Neutrophil (primary cell): ENCODE results near the gene POU1F1.

Experiments
- H3K27ac ChIP-seq: fragments of 200-600 bp; sonication (generic); 2 replicates; pipeline ENCODE4 v1.5.1; 2016; ENCODE audit warnings: mild to moderate bottlenecking, moderate library complexity
- H3K27me3 ChIP-seq: fragments of 200-600 bp; sonication (generic); 2 replicates; pipeline ENCODE4 v1.6.0; 2016; ENCODE audit warnings: mild to moderate bottlenecking
- H3K36me3 ChIP-seq: fragments of 200-600 bp; sonication (generic); 2 replicates; pipeline ENCODE4 v1.5.1; 2017
- H3K4me1 ChIP-seq, 2 experiments: fragments of 200-600 bp in 1 of 2; sonication (generic) in 1 of 2; 1 replicate in 1 of 2; 2 replicates in 1 of 2; pipeline versions ENCODE4 v1.5.1 to v1.6.1; 2013 to 2016; ENCODE audit warnings: low read depth in 1 of 2, low read length in 1 of 2, mild to moderate bottlenecking in 1 of 2, moderate library complexity in 1 of 2; ENCODE audit not compliant: control insufficient read depth in 1 of 2, insufficient read depth in 1 of 2
- H3K4me3 ChIP-seq, 2 experiments: fragments of 200-600 bp in 1 of 2; sonication (generic) in 1 of 2; 1 replicate in 1 of 2; 2 replicates in 1 of 2; pipeline ENCODE4 v1.5.1; 2013 to 2016; ENCODE audit warnings: low read depth in 1 of 2, low read length in 1 of 2, mild to moderate bottlenecking in 1 of 2, moderate library complexity in 1 of 2
- H3K9me3 ChIP-seq: fragments of 200-600 bp; sonication (generic); 2 replicates; pipeline ENCODE4 v1.5.1; 2016
- CTCF ChIP-seq: fragments of 200-600 bp; sonication (generic); IDR thresholded peaks from 2 replicates; pipeline ENCODE4 v1.5.1; 2016; ENCODE audit warnings: antibody characterized with exemption

Gene POU1F1

GRCh38 chr3:87276484-87276883 lies at the start of gene POU1F1:
Gene POU1F1 (minus strand): TSS chr3:87276584. CDS start chr3:87276462, 122 bp downstream.
- H3K36me3 ChIP-seq: no peaks in the 10 kb centered on the region
- peaks cover 3 to 12% of the 10 kb centered on the region in 2 experiments for H3K4me1 ChIP-seq
- no peaks in the 10 kb centered on the region for H3K9me3 ChIP-seq
- no peak within 1 kb of the TSS for H3K4me3 ChIP-seq
- H3K27me3 ChIP-seq: no peaks in the 10 kb centered on the region
- no peak within 1 kb of the TSS for H3K27ac ChIP-seq
- no peak for TF ChIP-seq CTCF

- H3K36me3 ChIP-seq: no peaks in the 10 kb centered on the region
- H3K4me3 ChIP-seq: no peak overlapping the region
- no peaks in the 10 kb centered on the region for H3K4me1 ChIP-seq
- H3K27me3 ChIP-seq: no peaks in the 10 kb centered on the region
- H3K27ac ChIP-seq: no peak overlapping the region
- H3K9me3 ChIP-seq: no peaks in the 10 kb centered on the region
- no peak for TF ChIP-seq CTCF
These were observed 48.2 kb upstream of the POU1F1 start for GRCh38 chr3:87324609-87325008.

- Histone ChIP-seq H3K4me1 (no peaks in the 10 kb centered on the region), H3K9me3 (no peaks in the 10 kb centered on the region), H3K4me3 (no peak overlapping the region), H3K27me3 (no peaks in the 10 kb centered on the region), H3K36me3 (no peaks in the 10 kb centered on the region), H3K27ac (no peak overlapping the region)
- no peak for TF ChIP-seq CTCF
These were observed 44.6 kb upstream of the POU1F1 start for GRCh38 chr3:87320756-87321626.

- Histone ChIP-seq H3K36me3 (no peaks in the 10 kb centered on the region), H3K27ac (no peak overlapping the region), H3K27me3 (no peaks in the 10 kb centered on the region), H3K4me3 (no peak overlapping the region), H3K4me1 (no peaks in the 10 kb centered on the region), H3K9me3 (no peaks in the 10 kb centered on the region)
- TF ChIP-seq CTCF: no peak
These were observed 42.2 kb upstream of the POU1F1 start for GRCh38 chr3:87318617-87319021.

- no peaks in the 10 kb centered on the region for H3K4me1 ChIP-seq
- H3K4me3 ChIP-seq: no peak overlapping the region
- H3K27me3 ChIP-seq: no peaks in the 10 kb centered on the region
- TF ChIP-seq CTCF: no peak
- no peaks in the 10 kb centered on the region for H3K9me3 ChIP-seq
- H3K27ac ChIP-seq: no peak overlapping the region
- no peaks in the 10 kb centered on the region for H3K36me3 ChIP-seq
These were observed 41.4 kb upstream of the POU1F1 start for GRCh38 chr3:87317779-87318178.
